Osteoblast (primary cell): Measurements from ENCODE around the gene PRDM5. TPM values are rescaled to one million over a fixed set of nuclear protein-coding genes. Genes with fewer than 3 reads are reported as not detected.

Experiments
- DNase-seq: peaks from one replicate; pipeline ENCODE4 v3.0.0; 2011; ENCODE audit warnings: low spot score, mixed read lengths; ENCODE audit not compliant: insufficient read length; ENCODE audit errors: missing footprints
- H2AFZ ChIP-seq: 2 replicates; pipeline ENCODE4 v1.6.0; 2011; ENCODE audit warnings: mild to moderate bottlenecking, low read length
- H3K27ac ChIP-seq: 2 replicates; pipeline ENCODE4 v1.5.1; 2011; ENCODE audit warnings: mild to moderate bottlenecking, low read depth, low read length, moderate library complexity
- H3K27me3 ChIP-seq: 2 replicates; pipeline ENCODE4 v1.6.0; 2012; ENCODE audit warnings: mild to moderate bottlenecking, control low read depth, inconsistent platforms, low read length, moderate library complexity; ENCODE audit not compliant: insufficient read depth
- H3K36me3 ChIP-seq: 2 replicates; pipeline ENCODE4 v1.5.1; 2011; ENCODE audit warnings: mild to moderate bottlenecking, low read length, control low read depth, moderate library complexity; ENCODE audit not compliant: insufficient read depth
- H3K4me1 ChIP-seq: 2 replicates; pipeline ENCODE4 v1.5.1; 2011; ENCODE audit warnings: mild to moderate bottlenecking, low read length, control low read depth, moderate library complexity; ENCODE audit not compliant: insufficient read depth
- H3K4me2 ChIP-seq: 2 replicates; pipeline ENCODE4 v1.6.0; 2011; ENCODE audit warnings: mild to moderate bottlenecking, low read length; ENCODE audit not compliant: insufficient read depth
- H3K4me3 ChIP-seq: fragments of 200-600 bp; sonication (generic); 3 replicates; pipeline ENCODE4 v1.5.1; 2012; ENCODE audit warnings: mild to moderate bottlenecking, low read length, inconsistent platforms; ENCODE audit not compliant: insufficient read depth
- H3K79me2 ChIP-seq: 2 replicates; pipeline ENCODE4 v1.6.0; 2012; ENCODE audit warnings: mild to moderate bottlenecking, low read length, control low read depth, inconsistent platforms; ENCODE audit not compliant: insufficient read depth
- H3K9me3 ChIP-seq: 2 replicates; pipeline ENCODE4 v1.5.1; 2011; ENCODE audit warnings: low read depth, low read length, control low read depth
- H4K20me1 ChIP-seq: 2 replicates; pipeline ENCODE4 v1.6.0; 2012; ENCODE audit warnings: mild to moderate bottlenecking, low read length, control low read depth; ENCODE audit not compliant: insufficient read depth
- total RNA-seq: library from RNA; depleted of rRNA; stranded (reverse); fragments of >200 nt; gene quantifications from 2 replicates; pipeline ENCODE4 v1.2.3, GENCODE V29; 2012
- TF ChIP-seq, protein P1 (sequence below): IDR thresholded peaks from 2 replicates; pipeline ENCODE4 v1.5.1; 2011; ENCODE audit warnings: mild to moderate bottlenecking, low read depth, low read length, moderate library complexity; ENCODE audit errors: extremely low read depth

PRDM5 gene
- total RNA-seq, 1 donor = 39.4 TPM

DNA sequence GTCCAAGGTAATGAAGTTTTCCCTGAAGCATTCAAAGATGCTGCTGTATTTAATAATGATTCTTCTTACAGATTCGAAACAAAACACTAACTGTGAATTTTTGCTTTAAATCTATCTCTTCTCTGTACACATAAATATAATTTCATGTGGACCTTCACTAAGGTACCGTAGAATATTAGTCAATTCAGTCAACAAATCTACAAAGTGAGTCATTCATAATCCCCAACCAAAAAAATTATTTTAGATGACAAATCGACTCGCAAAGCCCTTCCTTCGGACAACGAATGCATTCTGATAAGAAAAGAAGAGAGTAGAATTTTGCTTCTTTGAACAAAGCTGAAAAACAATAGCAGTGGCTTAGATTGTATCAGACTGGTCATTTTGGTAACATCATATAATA lies 95.7 kb downstream of the PRDM5 start:
- TF ChIP-seq, protein P1, sequence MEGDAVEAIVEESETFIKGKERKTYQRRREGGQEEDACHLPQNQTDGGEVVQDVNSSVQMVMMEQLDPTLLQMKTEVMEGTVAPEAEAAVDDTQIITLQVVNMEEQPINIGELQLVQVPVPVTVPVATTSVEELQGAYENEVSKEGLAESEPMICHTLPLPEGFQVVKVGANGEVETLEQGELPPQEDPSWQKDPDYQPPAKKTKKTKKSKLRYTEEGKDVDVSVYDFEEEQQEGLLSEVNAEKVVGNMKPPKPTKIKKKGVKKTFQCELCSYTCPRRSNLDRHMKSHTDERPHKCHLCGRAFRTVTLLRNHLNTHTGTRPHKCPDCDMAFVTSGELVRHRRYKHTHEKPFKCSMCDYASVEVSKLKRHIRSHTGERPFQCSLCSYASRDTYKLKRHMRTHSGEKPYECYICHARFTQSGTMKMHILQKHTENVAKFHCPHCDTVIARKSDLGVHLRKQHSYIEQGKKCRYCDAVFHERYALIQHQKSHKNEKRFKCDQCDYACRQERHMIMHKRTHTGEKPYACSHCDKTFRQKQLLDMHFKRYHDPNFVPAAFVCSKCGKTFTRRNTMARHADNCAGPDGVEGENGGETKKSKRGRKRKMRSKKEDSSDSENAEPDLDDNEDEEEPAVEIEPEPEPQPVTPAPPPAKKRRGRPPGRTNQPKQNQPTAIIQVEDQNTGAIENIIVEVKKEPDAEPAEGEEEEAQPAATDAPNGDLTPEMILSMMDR = no peak
- Histone ChIP-seq H3K4me3 (no peak overlapping the region), H3K4me1 (no peaks in the 10 kb centered on the region), H3K27me3 (no peaks in the 10 kb centered on the region), H3K4me2 (no peak overlapping the region), H2AFZ (no peak overlapping the region), H4K20me1 (no peaks in the 10 kb centered on the region), H3K9me3 (no peaks in the 10 kb centered on the region), H3K27ac (no peak overlapping the region), H3K79me2 (no peaks in the 10 kb centered on the region), H3K36me3 (no peaks in the 10 kb centered on the region)
- no peak for DNase-seq

DNA sequence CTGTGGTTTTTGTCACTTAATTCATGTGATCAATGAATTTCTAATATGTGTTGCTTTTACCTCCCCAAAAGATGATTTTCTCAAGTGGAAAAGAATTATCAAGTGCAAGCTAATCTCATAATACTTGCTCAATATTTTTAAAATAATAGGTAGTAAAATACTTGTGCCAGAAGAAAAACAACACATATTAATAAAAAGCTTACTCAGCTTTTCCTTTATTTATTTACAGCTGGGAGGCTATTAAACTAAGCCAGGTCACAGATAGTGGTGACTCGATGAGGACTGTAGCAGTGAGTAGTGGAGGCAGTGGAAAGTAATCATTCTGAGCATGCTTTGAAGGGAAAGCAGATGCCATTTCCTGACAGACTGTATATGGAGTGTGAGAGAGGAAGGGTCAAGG lies 96.1 kb downstream of the PRDM5 start:
- no peak for DNase-seq
- Histone ChIP-seq H3K79me2 (no peaks in the 10 kb centered on the region), H3K9me3 (no peaks in the 10 kb centered on the region), H3K27ac (no peak overlapping the region), H3K4me3 (no peak overlapping the region), H3K4me1 (no peaks in the 10 kb centered on the region), H4K20me1 (no peaks in the 10 kb centered on the region), H3K4me2 (no peak overlapping the region), H3K27me3 (no peaks in the 10 kb centered on the region), H3K36me3 (no peaks in the 10 kb centered on the region), H2AFZ (no peak overlapping the region)
- TF ChIP-seq, protein P1 = no peak

DNA sequence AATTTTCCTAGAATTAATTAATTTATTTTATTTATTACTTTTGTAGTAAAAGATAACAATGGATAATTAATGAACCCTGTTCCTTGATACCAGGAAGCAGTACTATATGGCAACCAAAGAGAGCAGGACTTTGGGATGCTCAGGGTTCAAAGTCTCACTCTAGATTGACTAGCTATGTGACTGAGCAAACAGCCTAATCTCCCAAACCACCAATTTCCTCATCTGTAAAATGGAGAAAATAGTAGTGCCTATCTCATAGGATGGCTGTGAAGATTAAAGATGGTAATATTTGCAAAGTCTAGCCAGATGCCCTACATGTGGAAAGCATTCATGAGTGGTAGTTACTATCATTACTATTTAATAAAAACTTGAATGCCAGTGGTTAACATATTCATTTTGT lies 97.6 kb downstream of the PRDM5 start:
- Histone ChIP-seq H4K20me1 (no peaks in the 10 kb centered on the region), H3K4me1 (no peaks in the 10 kb centered on the region), H2AFZ (no peak overlapping the region), H3K27ac (no peak overlapping the region), H3K79me2 (no peaks in the 10 kb centered on the region), H3K4me2 (no peak overlapping the region), H3K27me3 (no peaks in the 10 kb centered on the region), H3K36me3 (no peaks in the 10 kb centered on the region), H3K4me3 (no peak overlapping the region), H3K9me3 (no peaks in the 10 kb centered on the region)
- TF ChIP-seq, protein P1 = no peak
- DNase-seq = no peak

DNA sequence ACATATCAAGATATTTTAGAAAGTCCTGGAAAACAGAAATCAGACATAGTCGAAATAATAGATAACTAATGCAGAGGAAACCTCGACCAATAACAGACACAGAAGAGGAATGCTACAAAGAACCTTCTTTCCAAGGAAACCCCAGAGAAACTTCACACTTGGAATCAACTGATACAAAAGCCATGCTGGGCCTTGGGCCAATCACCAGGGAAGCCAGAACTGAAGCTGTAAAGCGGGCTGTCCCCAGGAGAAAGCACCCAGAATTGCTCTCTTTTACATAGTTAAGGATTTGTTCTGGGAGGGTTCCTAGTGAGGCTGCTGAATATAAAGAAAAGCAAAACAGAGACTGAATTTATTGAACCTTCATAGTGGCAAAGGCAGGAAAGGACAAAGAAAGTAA lies 100.5 kb downstream of the PRDM5 start:
- DNase-seq = no peak
- H2AFZ ChIP-seq = no peak overlapping the region
- H3K27me3 ChIP-seq = no peaks in the 10 kb centered on the region
- H3K9me3 ChIP-seq = no peaks in the 10 kb centered on the region
- H3K4me1 ChIP-seq = no peaks in the 10 kb centered on the region
- H3K79me2 ChIP-seq = no peaks in the 10 kb centered on the region
- no peak overlapping the region for H3K27ac ChIP-seq
- H3K4me2 ChIP-seq = no peak overlapping the region
- H3K36me3 ChIP-seq = no peaks in the 10 kb centered on the region
- TF ChIP-seq, protein P1 = no peak
- H3K4me3 ChIP-seq = no peak overlapping the region
- H4K20me1 ChIP-seq = no peaks in the 10 kb centered on the region
